Kasumi-1 (cell line): Measurements from ENCODE around the gene RBBP5.

Source experiments
- DNase-seq, 2 experiments: peaks; one replicate each; lab custom pipeline; 2025; lab: John Stamatoyannopoulos, UW

Gene RBBP5

GRCh38 chr1:205056956-205057568 lies 64.7 kb downstream of the RBBP5 start:
- DNase-seq, result no peak

DNA sequence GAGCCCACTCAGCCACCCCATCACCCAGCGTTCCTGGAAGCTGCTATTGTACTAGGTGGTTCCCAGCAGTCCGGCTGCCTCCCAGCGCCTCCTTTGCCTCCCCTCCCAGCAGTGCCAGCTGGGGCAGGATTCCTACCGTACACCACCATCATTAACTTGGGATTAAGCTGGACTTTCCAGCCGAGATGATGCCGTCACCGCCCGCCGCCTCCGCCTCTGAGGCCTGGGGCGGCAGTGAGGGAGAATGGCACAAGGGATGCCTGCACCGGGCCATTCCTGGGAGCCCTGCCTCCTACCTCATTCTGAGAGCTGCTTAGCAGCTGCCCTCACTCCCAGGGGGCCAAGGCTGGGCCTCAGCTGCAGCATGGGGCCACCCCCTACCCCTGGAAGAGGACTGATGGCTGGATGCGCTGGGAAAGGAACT lies 65.6 kb downstream of the RBBP5 start:
- DNase-seq, result no peak

- DNase-seq, result no peak
These were observed 67.8 kb downstream of the RBBP5 start for GRCh38 chr1:205054013-205054412.

- DNase-seq, result no peak
These were observed 68.5 kb downstream of the RBBP5 start for GRCh38 chr1:205053296-205053695.

DNA sequence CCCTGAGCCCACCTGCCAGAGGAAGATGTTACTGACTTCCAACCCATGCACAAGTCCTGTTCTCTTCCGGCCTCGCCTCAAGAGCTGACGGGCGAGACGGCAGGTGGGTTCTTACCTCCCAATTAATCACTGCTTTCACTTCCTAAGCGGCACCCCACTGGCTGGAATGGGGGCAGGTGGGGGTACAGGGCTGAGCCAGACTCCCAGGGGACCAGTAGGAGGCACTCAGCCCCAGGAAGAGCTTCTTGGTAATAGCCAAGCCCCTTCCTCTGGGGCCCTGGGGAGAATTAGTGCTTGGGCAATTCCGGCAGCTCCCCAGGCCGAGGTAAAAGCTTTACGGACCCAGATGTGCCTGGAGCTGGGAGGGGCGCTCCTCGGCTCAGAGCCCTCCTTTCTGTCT lies 69.1 kb downstream of the RBBP5 start:
- DNase-seq, result no peak

DNA sequence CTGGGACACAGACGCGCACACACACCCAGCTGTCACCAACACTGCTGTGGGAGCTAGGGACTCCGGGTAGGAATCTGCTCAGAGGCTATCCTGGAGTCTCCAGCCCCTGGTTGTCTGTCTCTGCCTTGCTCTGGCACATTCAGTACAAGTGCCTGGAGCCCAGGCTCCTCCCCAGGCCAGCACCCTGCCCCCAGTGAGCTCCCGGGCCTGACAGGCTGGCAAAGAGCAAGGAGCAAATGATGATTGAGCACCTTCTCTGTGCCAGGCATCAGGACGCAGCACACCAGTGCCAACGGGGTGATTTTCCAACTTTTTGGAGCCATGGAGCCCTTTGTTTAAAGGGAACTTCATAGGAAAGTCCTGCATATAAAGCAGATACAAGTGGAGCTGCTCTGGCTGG lies 72.3 kb downstream of the RBBP5 start:
- no peak for DNase-seq

GRCh38 chr1:205048382-205048781 lies 73.4 kb downstream of the RBBP5 start:
- DNase-seq, result no peak

DNA sequence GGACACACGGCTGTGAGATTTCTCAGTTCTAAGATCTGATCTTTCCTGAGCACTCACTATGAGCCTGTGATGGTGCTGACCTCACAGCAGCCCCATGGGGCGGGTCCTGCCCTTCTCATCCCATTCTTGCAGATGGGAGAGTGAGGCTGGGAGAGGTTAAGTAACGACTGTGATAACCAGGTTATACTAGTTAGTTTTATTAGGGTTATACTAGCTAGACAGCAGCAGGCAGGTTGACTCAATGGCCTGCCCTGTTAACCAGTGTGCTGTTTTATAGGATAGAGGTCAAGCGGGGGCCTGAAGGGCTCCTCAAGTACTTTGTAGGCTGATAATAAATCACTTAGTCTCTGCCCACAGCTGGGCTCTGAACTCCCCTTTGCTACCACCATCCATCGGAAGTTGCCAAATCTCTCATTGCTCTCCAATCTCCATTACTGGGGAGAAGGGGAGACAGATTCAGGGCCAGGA lies 74.0 kb downstream of the RBBP5 start:
- no peak for DNase-seq

DNA sequence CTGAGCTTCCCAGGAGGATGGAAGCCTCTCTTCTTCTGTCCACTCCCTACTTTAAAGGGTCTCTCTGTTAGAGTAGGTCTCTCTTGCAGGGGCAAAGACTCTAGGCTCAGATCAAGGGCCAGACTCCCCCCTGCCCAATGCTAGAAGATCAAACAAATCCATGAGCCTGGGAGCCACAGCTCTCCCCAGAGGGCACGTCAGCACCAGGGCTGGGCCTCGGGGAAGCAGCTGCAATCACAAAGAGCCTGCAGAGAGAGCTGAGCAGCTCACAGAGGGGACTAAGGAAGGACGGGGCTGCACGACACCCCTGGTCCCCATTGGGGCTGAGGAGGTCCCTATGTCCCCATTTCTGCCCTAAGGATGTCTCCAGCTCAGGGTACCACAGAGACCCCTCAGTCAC lies 74.9 kb downstream of the RBBP5 start:
- no peak for DNase-seq

- DNase-seq, result no peak
These were observed 76.6 kb downstream of the RBBP5 start for GRCh38 chr1:205045146-205045545.

- no peak for DNase-seq
These were observed 77.0 kb downstream of the RBBP5 start for GRCh38 chr1:205044741-205045140.

GRCh38 chr1:205043866-205044265 lies 77.9 kb downstream of the RBBP5 start:
- no peak for DNase-seq

GRCh38 chr1:205042911-205043806 lies 78.6 kb downstream of the RBBP5 start, which contains the start of gene CNTN2:
CNTN2 (plus strand) TSS chr1:205043212; CDS start chr1:205053186, 9,974 bp downstream.
- DNase-seq, result no peak

DNA sequence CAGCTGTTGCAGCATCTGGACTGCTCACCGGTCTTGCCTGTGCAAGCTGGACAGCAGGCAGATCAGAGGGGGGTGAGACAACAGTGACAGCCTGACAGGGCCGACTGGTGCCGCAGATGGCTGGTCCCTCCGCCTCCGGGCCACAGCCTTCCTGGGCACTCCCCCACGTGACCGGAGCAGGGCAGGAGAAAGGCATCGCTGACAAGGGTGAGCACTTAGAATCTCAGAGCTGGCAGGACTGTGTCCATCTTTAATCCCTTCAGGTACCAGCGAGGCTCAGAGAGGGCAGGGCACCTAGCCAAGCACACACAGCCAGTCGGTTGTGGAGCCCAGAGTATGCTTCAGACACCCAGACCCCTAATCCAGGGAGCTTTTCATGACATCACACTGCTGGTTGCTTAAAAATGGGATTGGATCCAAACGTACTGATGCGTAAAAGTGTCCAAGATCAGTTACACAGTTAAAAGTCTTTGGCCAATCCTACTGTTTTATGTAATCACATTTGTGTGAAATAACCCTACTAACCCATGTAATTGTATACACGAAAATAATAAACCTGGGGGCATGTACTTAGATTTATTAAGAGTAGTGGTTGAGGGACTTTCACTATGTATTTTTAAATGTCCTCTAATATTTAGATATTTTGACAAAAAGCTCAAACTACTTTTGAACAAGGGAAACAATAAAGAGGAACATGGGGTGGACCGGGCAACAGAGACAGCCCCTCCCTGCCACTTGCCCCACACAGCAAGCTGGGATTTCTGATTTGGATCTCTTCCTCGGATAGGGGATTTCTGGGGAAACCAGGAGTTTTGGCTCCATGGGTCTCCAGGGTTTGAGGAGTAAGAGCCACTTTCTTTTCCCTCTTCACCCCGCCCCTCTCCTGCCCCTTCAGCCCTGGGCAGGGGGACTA lies 79.5 kb downstream of the RBBP5 start:
- no peak for DNase-seq

DNA sequence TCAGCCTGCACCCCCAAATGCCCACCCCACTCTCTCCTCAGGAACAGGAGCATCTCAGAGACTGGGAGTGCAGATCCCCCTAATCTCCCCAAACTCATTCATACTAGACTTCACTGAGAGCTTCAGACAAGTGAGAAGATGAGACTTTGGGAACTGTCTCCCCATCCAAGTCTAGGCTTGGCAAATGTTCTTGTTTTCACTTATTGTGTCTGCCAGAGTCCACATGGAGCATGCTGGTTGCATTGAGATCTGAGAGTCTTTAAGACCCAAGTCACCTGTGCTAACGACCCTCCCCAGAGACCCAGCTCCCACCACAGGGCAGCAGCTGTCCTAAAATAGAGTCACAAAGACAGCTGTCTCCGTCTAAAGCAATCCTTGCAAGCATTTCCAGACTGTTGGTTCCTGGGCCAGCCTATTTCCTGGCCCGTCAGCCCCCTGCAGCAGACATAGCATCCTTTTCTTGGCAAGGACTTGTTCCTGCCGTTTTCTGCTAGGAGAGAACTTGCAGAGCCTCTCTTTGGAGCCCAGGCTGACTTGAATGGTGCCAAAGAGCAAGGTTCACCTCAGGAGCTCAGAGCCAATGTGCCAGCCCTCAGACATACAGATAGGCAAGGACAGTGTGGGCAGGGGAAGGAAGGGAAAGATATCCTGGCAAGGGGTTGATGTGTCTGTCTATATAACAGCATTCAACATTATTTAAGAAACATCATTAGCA lies 80.6 kb downstream of the RBBP5 start:
- no peak for DNase-seq

DNA sequence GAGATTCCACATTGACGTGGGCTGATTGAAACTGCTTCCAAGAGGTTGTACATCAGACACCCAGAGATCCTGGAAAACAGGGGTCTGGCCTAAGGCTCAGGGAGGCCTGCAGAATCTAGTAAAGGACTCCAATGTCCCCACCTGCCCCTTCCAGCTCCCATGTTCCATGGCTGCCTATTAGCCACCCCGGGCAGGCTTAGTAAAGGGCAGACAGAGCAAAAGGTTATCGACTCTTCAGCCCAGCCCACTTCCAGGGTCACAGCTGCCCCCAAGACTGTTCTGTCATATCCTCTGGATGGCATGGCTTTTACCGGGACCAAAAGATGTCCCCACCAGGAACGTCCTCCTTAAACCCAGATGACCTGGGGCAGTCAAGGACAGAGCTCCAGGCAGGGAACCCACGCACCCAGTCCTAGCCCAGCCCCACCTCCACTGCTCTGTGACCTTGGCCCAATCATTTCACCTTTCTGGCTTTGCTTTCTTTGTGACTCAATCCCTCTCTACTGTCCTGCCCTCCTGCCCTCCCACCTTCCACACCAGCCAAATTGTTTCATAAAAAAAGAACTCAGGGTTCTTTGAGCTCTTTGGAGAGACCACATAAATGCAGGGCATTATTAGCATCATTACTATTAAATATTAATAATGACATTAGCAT lies 83.5 kb downstream of the RBBP5 start:
- no peak for DNase-seq

DNA sequence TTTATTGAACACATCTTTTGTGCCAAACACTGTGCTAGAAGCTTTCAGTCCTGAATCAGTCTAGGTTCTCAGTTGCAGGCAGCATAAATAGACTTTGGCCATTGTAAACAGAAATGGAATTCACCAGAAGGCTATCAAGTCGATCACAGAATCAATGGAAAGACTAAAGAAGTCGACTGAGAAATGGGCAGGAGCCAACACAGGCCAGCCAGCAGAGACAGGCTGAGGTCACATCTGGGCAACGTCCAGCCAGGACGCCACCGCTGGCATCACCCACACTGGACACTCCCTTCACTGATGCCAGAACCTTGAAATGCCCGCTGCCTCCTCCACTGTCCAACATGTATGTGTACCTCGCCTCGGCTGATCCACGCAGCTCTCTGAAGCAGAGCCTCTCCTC lies 84.2 kb downstream of the RBBP5 start:
- no peak for DNase-seq
